GM19240 (cell line): ENCODE measurements around the gene GRK5.

Experiments used
- DNase-seq: peaks from one replicate; pipeline ENCODE4 v3.0.0; 2011; ENCODE audit warnings: low spot score; ENCODE audit not compliant: insufficient read length

The GRK5 gene

DNA sequence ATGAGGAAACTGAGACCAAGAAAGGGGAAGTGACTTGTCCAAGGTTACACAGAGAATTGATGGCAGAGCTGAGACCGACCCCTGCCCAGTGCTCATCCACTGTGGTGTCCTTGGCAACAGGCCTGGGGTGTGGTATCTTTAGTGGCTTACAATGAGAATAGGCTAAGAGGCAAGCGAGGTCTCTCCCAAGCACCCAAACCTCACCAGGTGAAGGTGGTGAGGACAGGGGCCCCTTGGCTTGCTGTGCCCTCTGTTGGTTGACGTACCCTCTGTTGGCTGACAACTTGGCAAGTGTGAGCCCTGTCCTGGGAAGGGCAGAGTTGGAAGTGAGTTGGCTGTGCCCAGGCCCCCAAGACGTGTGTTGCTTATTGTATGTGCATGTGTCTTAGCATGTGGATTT is 166.9 kb downstream of the GRK5 start:
- DNase-seq, result no peak

DNA sequence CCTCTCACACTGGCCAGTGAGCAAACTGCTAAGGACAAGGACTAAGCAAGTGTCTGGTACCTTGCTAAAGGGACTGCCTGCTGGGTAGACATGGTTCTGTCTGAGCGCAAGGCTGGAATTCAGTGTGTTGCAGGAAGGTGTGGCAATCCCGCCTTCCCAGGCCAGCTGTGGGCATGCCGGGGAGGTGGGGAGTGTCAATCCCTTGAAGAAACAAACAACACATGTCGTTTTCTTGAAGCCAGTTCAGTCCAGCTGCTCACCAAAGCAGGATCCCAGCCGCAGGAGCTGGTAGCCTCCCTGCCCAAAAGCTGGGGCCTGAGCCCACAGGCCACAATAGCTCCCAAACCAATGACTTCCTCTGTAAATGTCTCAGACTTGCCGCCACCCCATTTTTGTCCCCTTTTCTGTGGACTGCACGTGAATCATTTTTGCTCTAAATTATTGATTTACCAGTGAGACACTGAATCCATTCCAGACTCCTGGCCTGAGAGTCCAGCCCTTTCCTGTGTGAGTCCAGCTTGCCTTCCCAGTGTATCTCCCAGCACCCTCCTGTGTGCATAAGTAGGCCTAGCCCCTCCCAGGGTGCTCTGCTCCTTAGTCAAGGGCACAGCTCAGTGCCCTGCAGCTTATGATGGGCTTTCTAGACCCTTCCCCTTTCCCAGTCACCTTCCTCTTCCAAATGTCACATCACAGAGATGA is 168.4 kb downstream of the GRK5 start:
- DNase-seq, result no peak

DNA sequence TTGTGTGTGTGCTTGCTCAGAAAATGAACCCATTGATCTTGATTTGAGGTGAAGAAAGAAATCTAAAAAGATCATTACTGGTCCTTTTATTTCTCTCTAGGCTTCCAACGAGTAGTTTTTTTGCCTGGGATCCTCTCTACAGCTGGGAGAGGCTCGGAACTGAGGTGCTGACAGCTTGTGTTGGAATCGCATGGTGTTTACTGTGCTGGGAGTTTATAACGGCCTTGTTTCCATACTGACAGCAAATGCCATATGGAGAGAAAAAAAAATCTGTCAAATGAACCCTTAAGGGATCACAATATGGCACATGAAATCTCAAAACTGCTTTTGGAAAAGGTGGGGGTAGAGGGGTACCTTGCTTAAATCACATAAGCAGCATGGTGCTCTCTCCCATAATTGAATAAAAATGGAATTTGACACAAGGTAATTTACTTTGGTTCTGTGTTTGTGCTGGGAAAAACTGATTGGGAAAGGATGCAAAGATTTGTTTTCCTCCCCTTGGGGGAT is 170.1 kb downstream of the GRK5 start:
- DNase-seq, result no peak

DNA sequence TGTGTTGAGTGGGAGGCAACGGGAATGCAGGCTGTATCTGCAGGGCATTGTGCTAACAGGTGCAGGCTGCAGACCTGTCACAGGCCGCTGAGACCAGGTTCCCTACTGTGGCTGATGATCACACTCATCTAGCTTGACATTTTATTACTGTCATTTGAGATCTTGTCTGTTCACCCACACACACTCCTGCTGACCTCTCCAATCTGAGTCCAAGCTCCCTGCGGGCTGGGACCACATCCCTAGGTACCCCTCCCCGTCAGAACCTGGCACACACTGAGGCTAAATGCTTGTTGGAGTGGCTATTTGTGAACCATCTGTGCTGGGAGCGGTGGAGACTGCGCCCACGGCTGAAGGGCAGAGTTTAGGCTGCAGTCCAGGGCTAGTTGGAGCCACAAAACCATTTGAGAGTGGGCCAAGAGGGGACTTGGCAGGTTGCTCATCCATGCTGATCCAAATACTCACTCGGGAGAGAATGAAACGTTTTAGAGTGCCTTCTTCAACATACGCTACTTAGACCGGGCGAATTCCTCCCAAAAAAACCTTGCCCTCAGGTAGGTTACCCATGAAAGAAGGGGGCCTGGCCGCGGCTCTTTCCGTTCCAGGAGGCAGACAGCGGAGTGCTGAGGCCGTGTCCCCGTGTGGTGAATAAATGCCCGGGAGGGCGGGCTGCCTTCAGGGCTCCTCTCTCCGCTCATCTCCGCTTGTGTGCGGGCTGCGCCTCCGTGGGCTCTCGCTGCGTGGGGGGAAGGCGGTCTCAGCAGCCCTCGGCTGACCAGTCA is 170.8 kb downstream of the GRK5 start:
- no peak for DNase-seq

DNA sequence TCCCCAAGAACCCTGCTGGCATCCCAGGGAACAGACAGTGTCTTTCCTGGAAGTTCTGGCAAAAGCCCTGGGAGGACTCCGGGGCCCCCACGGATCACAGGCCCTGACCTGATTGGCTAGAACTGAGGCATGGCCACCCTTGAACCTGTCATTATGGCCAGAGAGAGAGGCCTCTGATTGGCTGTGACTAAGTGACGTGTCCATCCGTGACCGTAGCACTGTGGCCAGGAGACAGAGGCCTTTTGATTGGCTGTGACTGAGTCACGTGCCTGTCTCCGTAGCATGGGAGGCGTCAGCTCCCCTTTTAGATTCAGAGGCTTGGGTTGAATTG is 171.3 kb downstream of the GRK5 start:
- no peak for DNase-seq

DNA sequence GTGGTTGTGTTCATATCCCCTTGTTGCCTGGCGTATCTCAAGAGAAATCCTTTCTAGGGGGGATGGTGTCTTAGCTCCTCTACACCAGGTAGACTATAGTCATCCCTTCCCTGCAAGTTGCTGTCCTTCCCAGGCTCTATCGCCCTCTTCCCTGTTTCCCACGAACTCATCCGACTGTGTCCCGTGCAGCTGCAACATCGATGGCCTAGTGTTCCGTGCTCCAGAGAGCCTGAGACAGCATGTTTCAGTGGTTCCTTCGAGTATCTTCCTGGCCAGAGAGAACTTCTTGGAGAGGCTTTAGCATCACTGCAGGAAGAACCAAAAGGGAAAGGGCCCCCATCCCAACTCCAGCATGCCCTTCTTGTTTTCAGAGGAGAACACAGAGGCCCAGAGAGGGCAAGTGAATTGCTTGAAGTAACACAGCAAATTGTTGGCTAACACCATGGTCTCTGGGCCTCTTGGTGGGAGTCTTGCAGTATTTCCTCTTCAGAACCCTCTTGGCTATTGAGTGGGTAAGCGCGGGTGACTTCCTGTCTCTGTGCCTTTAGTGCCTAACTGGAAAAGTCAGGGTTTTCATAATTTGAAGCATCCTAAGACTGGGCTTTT is 172.2 kb downstream of the GRK5 start:
- no peak for DNase-seq

DNA sequence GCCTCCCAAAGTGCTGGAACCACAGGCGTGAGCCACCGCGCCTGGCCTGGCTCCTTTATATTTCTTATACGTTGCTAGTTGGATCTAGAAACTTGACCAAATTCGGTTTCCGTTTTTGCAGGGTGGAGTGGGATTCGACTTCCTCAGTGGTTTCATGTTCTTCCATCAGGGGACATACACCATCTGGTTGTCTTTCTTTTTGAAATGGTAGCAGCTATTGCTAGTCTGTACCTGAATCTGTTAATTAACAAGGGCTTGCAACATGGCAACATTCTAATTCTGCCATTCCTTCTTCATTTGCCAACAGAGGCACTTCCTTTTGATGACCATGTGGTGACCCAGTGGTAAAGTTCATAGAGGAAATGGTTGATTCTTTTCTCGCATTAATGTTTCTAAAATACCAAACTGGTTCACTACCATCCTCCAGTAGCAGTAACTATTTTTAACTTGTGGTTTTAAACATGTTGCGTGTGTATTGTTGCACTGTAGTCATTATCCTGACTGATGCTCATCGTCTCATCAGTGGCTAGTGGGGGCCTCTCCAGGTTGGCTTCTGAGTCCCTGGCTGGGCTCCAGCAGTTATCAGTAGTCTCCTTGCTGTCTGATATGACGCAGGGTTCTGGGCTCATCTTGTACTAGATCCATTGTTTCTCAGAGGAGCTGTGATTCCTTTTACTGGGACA is 175.9 kb downstream of the GRK5 start:
- no peak for DNase-seq

DNA sequence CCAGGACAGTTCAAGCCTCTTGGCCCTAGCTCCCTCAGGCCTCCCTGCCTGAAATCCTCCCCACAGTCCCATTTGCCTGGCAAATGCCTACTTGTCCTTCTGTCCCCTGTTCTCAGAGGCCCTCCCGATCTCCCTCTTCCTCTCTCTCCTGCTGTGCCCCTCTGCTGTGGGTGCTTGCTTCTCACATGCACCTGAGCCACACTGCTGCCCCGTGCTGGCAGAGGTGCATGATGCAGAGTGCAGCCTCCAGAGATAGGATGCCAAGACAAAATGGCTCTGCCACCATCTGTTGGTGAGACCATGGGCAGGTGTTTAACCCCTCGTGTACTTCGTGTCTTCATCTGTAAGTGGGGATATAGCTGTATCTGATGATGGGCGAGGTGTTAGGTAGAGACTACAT is 176.8 kb downstream of the GRK5 start:
- no peak for DNase-seq

DNA sequence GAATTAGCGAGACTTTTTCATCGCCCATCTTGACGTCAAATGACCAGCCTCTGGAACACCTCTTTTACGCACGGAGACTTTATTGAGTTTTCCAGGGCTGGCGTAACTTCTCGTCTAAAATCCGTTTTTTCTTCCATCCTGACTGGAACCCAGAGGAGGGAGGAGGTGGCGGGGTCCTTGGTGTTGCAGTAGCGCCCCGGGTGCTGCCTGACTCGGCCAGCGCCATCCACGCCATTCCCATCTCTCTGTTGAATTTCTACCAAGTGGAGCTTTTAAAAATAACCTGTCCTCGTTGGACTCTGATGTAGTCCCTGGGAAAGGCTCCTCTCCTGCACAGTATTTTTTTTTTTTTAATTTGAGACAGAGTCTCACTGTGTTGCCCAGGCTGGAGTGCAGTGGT is 179.3 kb downstream of the GRK5 start:
- no peak for DNase-seq

DNA sequence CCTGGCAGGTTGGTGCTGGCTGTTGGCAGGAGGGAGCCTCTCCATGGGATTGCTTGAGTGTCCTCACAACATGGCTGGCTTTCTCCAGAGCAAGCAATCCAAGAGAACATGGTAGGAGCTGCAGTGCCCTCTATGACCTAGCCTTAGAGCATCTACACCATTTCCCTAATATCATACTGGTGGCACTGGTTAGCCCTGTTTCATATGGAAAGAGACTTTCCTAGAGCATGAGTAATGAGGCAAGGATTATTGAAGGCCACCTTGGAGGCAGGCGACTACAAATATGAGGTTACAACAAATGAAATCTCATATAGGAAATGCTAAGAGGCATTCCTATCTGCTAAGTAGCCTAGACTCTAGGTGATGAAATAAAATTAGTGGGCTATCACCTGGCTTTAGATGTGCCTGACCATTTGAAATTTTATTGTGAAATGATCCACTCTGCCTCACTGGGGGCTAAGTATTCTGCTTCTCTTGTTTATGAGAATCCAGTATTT is 181.5 kb downstream of the GRK5 start:
- DNase-seq, result no peak

DNA sequence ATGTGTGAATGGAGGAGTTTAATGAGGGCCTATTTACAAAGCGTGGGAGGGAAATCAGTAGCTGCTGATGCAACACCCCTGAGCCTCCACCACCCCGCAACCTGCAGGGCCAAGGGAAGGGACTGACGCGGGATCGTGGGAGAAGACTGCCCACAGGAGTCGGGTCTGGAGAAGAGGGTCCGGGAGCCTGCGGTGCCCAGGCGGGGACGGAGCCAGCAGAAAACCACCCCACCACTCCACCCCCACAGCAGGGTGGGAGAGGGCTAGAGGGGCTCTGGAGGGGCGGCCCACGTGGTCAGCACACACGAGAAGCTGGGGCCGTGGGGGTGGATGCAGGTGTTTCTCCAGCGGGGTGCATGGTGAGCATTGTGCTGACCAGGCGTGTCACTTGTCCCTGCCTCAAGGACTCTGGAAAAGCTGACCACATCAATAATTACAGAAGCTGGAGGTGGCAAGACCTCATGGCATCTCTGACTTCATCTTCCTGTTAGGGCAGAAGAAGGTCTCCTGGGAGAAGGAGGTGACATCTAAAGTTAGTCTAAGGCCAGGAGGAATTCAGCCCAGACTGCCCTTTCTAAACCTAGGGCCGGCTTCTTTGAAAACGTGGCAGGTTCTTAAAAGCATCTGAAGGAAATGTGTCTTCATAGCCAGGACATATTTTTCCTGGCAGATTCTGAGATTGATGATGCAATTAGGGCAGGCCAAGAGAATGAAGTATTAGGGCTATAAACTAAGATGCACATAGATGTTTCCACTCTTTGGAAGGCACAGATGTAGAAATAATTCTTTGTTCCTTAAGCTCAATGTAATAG is 184.3 kb downstream of the GRK5 start:
- DNase-seq, result no peak

DNA sequence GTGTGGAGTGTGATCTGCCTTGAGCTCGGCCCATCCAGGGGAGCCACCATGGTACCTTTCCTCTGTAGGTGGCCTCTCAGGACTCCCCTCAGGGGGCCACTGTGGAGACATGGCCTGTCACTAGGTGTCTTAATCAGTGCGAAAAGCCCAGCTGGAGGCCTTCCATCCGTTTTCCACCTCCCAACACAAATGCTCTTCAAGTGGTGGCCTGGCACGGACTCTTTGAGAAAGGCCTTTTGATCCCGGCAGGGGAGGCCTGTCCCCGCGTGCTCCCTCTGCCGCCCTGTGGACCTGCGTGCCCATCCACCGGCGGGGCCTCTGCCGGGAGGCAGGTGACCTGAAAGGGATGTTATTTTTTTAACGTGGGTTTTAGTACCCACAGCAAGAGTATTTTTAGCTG is 185.6 kb downstream of the GRK5 start:
- no peak for DNase-seq

DNA sequence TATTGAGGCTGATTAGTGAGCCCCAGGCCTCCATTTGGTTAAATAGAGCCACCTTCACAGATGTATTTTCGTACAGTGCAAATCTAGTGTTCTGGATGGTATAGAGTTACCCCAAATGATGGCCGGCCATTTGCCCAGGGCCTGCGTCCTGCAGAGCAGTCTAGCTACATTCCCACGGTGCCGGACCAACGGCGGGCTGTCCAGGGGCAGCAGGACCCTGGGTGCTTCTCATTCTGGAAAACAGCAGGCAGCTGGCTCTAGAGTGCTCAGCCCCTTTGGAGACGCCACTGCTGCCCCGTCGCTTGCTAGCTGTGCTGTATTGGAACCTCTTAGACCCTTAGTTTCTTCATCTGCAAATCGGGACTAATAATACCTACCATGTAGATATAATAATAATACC is 186.1 kb downstream of the GRK5 start:
- no peak for DNase-seq

DNA sequence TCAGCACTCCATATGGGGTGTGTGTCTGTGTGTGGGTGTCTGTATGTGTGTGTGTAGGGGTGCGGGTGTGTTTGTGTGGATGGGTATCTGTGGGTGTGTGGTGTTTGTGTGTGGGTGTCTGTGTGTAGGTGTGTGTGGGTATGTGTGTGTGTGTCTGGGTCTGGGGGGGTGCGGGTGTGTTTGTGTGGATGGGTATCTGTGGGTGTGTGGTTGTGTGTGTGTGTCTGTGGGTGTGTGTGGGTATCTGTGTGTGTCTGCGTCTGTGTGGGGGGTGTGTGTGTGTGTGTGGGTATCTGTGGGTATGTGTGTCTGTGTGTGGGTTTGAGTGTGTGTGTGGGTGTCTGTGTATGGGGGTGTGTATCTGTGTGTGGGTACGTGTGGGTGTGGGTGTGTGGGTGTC is 186.5 kb downstream of the GRK5 start:
- DNase-seq, result no peak

DNA sequence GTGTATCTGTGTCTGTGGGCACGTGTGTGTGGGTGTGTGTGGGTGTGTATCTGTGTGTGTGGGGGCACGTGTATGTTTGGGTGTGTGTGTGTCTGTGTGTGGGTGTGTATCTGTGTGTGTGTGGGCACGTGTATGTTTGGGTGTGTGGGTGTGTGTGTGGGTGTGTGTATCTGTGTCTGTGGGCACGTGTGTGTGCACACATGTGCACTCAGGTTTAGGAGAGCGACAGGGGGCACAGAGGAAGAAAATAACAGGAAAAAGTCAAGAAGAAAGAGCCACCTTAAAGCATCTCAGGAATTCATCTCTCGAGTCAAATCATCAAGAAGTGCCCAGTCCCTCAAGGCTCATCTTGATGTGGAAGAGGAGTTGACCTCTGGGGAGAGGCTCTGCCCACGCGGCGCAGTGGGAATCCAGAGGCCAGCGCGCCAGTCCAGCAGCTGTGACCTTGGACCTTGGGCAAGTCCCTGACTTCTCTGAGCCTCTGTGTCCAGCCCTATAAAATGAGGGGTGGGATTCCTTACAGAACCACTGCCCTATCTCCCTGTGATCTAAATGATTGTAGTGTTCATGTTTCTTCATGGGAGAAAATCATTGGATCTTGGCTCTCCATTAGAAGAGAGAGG is 187.4 kb downstream of the GRK5 start:
- DNase-seq, result no peak

DNA sequence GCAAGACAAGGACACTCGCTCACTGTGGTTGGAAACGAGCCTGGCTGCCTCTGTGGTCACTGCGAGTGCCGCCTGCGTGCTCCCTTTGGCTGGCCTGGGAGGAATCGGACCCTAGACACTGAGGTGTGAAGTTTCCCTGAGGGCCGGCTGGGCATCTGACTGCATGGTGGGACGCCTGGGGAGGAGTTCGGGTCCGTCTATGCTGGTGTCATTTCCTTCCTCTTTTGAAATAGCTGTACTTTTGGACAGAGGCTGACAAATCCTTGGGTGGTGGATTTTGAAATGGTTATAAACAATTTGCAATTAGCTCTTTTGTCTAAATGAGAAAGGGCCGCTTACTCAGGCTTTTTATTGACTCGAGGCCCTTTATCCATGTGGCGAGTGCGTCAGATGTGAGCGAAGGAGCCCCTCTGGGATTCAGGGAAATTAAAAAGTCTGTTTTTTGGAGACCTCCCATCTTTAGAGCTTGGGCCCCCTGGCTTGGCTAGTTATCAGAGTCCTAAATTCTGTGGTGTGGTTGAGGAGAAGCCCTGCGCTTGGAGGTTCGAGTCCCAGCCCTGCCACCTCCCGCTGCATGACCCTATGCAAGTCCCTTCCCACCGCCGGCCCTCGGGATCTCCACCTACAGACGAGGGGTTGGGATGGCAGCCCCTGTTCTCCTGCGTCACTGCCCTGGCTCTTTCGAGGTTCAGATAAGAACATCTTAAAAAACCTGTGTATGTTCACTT is 188.1 kb downstream of the GRK5 start:
- no peak for DNase-seq

DNA sequence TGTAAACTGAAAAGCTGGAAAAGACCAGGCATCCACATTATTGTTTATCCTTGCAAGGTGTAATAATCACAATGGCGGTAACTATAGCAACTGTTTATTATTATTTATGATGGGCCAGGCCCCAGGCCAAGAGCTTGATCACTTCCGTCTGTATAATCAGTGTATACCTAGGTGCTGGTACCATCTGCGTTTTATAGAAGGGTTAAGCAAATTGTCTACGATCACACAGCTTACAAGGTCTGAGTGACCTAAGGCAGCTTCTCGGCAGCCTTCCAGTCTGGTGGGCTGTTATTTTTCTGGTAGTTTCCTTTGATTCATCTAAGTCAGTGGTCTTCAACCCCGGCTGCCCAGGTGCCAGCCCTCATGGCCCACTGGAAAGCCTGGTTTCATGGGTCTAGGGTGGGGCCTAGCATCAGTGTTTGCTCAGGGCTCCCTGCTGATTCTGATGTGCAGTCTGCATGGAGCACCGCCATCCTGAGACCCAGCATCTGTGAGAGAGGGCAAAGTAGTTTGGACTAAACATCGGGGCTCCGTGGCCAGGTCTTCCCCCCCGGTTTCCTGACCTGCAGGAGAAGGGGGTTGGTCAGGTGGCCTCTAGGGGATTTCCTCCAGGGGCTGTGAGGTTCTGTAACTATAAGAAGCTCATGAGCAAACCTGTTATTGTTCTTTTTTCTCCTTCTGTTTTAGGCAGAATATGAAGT is 188.8 kb downstream of the GRK5 start:
- DNase-seq, result no peak

DNA sequence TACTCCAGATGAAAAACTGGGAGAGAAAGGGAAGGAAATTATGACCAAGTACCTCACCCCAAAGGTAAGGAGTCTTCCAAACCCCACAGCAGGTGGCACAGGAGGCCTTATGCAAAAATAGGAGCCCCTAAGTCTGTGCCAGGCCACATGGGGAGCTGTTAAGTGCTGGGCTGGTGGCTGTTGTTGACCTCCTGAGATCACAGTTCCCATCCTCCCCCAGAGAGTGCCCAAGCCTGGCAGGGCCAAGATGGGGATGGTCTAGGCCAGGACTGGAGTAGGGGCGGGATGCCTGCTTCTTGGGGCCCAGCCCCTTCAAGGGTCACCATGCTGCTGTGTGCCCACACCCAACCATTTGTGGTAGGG is 189.3 kb downstream of the GRK5 start:
- no peak for DNase-seq

DNA sequence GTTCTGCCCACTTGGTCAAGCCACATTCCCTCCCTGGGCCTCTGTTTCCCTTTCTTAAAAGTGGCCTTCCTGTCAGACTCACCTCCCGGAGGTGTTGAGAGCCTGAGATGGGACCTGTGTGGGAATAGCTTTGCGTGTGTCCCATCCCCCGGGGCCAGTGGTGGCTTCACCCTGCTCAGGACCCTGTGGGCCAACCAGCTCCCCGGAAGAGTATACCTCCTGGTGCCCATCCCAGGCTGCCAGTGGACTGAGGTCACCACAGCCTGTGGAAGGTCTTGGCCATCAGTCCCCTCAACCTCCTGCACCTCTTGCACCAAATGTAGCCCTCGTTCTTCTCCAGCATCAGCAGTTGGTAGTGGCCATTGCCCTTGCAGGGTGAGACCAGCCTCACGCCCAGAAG is 190.0 kb downstream of the GRK5 start:
- DNase-seq, result no peak
